ENCODE data around the gene CDH23.

GRCh38 chr10:71718165-71718698, 321.5 kb downstream of the CDH23 start:
- TF ChIP-seq GATA2 (IDR thresholded peaks at IDR 0.05; ENCODE audit: low read depth, low read length) = no peak
- no peak for TF ChIP-seq GATA3 (IDR thresholded peaks at IDR 0.05; ENCODE audit: low read depth, low read length)

All from SH-SY5Y (cell line).